ENCODE results near the gene NME5.

NME5 gene

DNA sequence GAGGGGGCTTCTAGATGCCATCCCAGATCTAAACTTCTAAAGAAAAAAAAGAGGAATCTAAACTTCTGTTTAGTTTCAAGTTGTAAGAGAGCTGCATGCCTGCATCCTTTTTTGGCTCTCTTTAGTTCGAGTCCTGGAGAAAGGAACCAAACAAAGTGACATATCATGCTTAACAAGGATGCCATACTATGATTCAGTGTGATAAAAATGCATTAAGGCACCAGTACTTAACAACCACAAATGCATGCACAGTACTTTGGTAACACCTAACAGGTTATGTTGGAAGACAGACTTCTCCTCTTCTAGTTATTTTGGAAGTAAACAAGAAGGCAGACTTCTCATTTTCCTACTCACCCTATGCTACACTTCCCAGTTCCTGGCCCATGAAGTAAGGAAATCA lies 27.3 kb downstream of the NME5 start:
- DNase-seq (ENCODE audit: low spot score), result no peak
- in situ Hi-C loops (cut with MboI; ENCODE audit: low sequenced_read_pairs, unreplicated experiment), result no loop called here

DNA sequence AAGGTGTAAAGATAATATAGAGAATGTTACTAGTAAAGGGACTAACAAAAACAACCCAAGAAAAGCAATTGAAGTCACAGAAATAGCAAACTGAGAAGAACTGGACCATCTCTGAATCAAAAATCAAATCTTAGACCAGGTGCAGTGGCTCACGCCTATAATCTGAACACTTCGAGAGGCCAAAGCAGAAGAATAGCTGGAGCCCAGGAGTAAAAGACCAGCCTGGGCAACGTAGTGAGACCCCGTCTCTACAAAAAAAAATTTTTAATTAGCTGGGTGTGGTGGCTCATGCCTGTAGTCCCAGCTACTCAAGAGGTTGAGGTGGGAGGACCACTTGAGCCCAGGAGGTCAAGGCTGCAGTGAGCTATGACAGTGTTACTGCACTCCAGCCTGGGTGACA lies 28.0 kb downstream of the NME5 start:
- no peak for DNase-seq (ENCODE audit: low spot score)
- TF ChIP-seq, protein P1, sequence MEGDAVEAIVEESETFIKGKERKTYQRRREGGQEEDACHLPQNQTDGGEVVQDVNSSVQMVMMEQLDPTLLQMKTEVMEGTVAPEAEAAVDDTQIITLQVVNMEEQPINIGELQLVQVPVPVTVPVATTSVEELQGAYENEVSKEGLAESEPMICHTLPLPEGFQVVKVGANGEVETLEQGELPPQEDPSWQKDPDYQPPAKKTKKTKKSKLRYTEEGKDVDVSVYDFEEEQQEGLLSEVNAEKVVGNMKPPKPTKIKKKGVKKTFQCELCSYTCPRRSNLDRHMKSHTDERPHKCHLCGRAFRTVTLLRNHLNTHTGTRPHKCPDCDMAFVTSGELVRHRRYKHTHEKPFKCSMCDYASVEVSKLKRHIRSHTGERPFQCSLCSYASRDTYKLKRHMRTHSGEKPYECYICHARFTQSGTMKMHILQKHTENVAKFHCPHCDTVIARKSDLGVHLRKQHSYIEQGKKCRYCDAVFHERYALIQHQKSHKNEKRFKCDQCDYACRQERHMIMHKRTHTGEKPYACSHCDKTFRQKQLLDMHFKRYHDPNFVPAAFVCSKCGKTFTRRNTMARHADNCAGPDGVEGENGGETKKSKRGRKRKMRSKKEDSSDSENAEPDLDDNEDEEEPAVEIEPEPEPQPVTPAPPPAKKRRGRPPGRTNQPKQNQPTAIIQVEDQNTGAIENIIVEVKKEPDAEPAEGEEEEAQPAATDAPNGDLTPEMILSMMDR (IDR thresholded peaks at IDR 0.05; ENCODE audit: borderline replicate concordance, control extremely low read depth, extremely low read depth, insufficient read depth, missing control alignments), result no peak
- in situ Hi-C loops (cut with MboI; ENCODE audit: low sequenced_read_pairs, unreplicated experiment), result no loop called here

More for the DNA sequence above, 27.3 kb downstream of the NME5 start:
- TF ChIP-seq, protein P1 (IDR thresholded peaks at IDR 0.05; ENCODE audit: borderline replicate concordance, control extremely low read depth, extremely low read depth, insufficient read depth, missing control alignments), result no peak

DNA sequence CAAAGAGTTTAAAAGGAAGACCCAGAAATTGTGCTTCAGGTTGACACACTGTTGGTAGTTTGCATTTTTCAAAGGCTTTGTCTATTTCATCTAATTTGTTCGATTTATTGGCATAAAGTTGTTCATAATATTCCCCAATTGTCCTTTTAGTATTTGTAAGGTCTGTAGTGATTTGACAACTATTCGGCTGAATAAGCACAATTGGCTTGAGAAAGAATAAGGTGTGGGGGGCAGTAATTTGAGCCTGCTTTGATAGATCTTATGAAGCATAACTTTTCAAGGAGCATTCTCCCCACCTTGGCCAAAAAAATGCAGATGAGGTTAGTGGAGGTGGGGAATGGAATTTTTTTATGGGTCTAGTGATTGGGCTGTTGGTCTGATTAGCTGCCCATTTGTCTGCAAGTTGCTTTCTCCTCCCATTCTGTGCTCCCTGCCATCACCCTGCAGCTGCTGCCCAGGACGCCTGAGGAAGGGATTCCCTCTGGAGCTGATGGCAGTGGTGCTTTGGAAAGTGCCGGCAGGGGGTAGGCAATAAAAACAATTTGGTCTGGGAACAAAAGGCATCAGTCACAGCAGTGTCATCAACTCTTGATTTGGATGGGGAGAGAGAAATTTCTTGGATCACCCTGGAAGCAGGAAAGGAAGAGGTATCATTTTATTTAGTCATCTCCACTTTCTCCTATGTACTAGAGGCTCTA lies 28.8 kb downstream of the NME5 start:
- in situ Hi-C loops (cut with MboI; ENCODE audit: low sequenced_read_pairs, unreplicated experiment), result no loop called here
- TF ChIP-seq, protein P1 (IDR thresholded peaks at IDR 0.05; ENCODE audit: borderline replicate concordance, control extremely low read depth, extremely low read depth, insufficient read depth, missing control alignments), result no peak
- DNase-seq (ENCODE audit: low spot score), result no peak

DNA sequence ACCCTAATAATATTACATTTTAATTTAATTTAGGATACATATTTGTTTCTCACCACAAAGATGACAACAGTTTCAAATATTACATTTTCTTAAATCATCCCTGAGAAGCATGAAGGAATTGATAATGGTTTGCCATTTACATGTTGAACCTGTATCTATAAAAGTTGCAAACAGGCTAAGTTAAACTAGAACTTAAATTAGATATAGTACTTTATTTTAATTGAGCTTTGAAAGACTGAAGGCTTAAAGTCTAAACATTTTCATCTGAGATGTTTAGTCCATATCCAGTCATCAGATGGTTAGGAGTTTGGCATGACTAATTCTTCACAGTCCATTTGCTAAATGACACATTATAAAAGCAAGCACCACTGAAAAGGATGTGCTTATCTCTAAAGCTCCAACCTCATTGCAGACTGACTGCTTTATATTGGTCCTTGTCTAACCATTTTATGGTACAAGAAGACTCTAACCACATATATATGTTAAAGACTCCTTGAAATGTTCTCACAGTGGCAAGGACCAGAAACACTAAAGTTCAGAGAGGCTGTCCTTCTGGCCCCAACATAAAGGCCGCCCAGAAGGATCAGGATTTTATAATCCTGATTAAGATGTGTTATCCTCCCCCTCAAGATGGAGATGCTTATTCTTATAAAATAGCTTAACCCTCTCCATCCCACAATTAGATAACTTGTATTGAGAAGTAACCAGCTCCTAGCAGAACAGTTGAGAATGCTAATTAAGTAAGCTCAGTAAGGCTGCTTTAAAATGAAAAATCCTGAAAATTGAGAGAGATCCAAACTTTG lies 29.6 kb downstream of the NME5 start:
- TF ChIP-seq, protein P1 (IDR thresholded peaks at IDR 0.05; ENCODE audit: borderline replicate concordance, control extremely low read depth, extremely low read depth, insufficient read depth, missing control alignments), result no peak
- DNase-seq (ENCODE audit: low spot score), result no peak

DNA sequence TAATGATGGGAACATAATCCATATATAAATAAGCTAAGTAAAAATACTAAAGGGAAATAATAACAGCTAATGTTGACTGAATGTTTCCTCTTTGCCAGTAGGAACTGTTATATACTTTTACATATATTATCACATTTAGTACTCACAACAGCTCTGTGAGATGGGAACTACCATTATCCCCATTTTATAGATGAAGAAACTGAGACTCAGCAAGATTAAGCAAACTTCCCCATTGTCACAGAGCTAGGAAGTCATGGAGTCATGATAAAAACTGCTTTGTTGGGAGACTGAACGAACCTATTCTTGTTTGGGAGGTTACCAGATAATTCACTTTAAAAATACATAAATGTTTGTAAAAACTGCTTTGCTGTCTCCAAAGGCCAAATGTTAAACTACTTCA lies 32.0 kb downstream of the NME5 start:
- no peak for DNase-seq (ENCODE audit: low spot score)
- TF ChIP-seq, protein P1 (IDR thresholded peaks at IDR 0.05; ENCODE audit: borderline replicate concordance, control extremely low read depth, extremely low read depth, insufficient read depth, missing control alignments), result no peak
- in situ Hi-C loops (cut with MboI; ENCODE audit: low sequenced_read_pairs, unreplicated experiment), result no loop called here

More for the DNA sequence above, 29.6 kb downstream of the NME5 start:
- in situ Hi-C loops (cut with MboI; ENCODE audit: low sequenced_read_pairs, unreplicated experiment), result no loop called here

DNA sequence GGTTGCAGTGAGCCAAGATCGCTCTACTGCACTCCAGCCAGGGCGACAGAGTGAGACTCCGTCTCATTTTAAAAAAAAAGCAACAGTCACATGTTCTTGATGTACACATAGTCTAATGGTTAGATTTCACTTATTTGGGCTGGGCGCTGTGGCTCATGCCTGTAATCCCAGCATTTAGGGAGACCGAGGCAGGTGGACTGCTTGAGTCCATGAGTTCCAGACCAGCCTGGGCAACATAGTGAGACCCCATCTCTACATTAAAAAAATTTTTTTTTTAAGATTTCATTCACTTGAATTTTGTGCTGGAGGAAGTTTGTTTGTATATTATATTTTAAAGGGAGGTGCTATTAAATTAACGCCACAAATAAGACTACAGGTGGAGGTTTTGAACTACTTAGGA lies 33.5 kb downstream of the NME5 start:
- in situ Hi-C loops (cut with MboI; ENCODE audit: low sequenced_read_pairs, unreplicated experiment), result no loop called here
- TF ChIP-seq, protein P1 (IDR thresholded peaks at IDR 0.05; ENCODE audit: borderline replicate concordance, control extremely low read depth, extremely low read depth, insufficient read depth, missing control alignments), result no peak
- DNase-seq (ENCODE audit: low spot score), result no peak

Measured in GM13976 (cell line).